GM12878 (cell line): ENCODE results near the gene TUBA1B. TPM values are rescaled to one million over a fixed set of nuclear protein-coding genes. Genes with fewer than 3 reads are reported as not detected.
A peak's percentile ranks its signal among the peaks of the same experiment; 100 is the strongest.

ENCODE experiments used
- ATF7 ChIP-seq: fragments of 450-650 bp; IDR thresholded peaks from 2 replicates; pipeline ENCODE4 v1.6.1; 2016; ENCODE audit warnings: low read depth, mild to moderate bottlenecking
- CREM ChIP-seq: IDR thresholded peaks from 2 replicates; pipeline ENCODE4 v1.6.1; 2014; ENCODE audit warnings: antibody characterized with exemption, low read depth
- CTCF ChIP-seq, 3 experiments: IDR thresholded peaks in 2 of 3; conservative IDR thresholded peaks in 1 of 3; 2 replicates each; pipeline ENCODE4 v1.5.1; 2011; ENCODE audit warnings: low read depth in 3 of 3, low read length in 3 of 3, mild to moderate bottlenecking in 3 of 3, control low read depth in 2 of 3, moderate library complexity in 2 of 3, inconsistent platforms in 1 of 3, mixed read lengths in 1 of 3; ENCODE audit not compliant: control insufficient read depth in 2 of 3, insufficient read depth in 1 of 3; ENCODE audit errors: extremely low read depth in 1 of 3
- EGR1 ChIP-seq, 2 experiments: IDR thresholded peaks; 1 replicate in 1 of 2; 2 replicates in 1 of 2; pipeline ENCODE4 v1.6.1; 2011 to 2012; ENCODE audit warnings: low read depth in 2 of 2, low read length in 2 of 2, borderline replicate concordance in 1 of 2, mild to moderate bottlenecking in 1 of 2, moderate library complexity in 1 of 2
- ELK1 ChIP-seq: IDR thresholded peaks from 2 replicates; pipeline ENCODE4 v1.6.1; 2012; ENCODE audit warnings: low read depth, low read length, improper control_type of control experiment
- FOS ChIP-seq: IDR thresholded peaks from 3 replicates; pipeline ENCODE4 v1.6.1; 2011; ENCODE audit warnings: borderline replicate concordance; ENCODE audit not compliant: insufficient read length; ENCODE audit errors: extremely low read depth
- GATAD2B ChIP-seq: fragments of 450-650 bp; conservative IDR thresholded peaks from 2 replicates; pipeline ENCODE4 v1.6.1; 2017; ENCODE audit warnings: low read depth, mild to moderate bottlenecking, moderate library complexity
- LARP7 ChIP-seq: fragments of 450-650 bp; IDR thresholded peaks from 2 replicates; pipeline ENCODE4 v1.6.1; 2017; ENCODE audit warnings: mild to moderate bottlenecking
- NFIC ChIP-seq: IDR thresholded peaks from 2 replicates; pipeline ENCODE4 v1.6.1; 2012; ENCODE audit warnings: low read depth, mild to moderate bottlenecking, inconsistent platforms, low read length, moderate library complexity
- PAX5 ChIP-seq: IDR thresholded peaks from 2 replicates; pipeline ENCODE4 v1.6.1; 2011; ENCODE audit warnings: low read depth, low read length, borderline replicate concordance
- PBX3 ChIP-seq: IDR thresholded peaks from 2 replicates; pipeline ENCODE4 v1.6.1; 2011; ENCODE audit warnings: mild to moderate bottlenecking, low read depth, low read length, moderate library complexity; ENCODE audit not compliant: insufficient replicate concordance
- PKNOX1 ChIP-seq: fragments of 450-650 bp; IDR thresholded peaks from 2 replicates; pipeline ENCODE4 v1.6.1; 2016; ENCODE audit warnings: mild to moderate bottlenecking
- POLR2AphosphoS5 ChIP-seq: IDR thresholded peaks from 2 replicates; pipeline ENCODE4 v1.6.1; 2011; ENCODE audit warnings: mild to moderate bottlenecking, low read length, inconsistent platforms
- SIX5 ChIP-seq: IDR thresholded peaks from 2 replicates; pipeline ENCODE4 v1.6.1; 2011; ENCODE audit warnings: mild to moderate bottlenecking, low read depth, low read length, moderate library complexity; ENCODE audit not compliant: severe bottlenecking
- SP1 ChIP-seq: IDR thresholded peaks from one replicate; pipeline ENCODE4 v1.6.1; 2011; ENCODE audit warnings: low read depth, low read length
- SPI1 ChIP-seq: IDR thresholded peaks from 2 replicates; pipeline ENCODE4 v1.6.1; 2011; ENCODE audit warnings: low read depth, mild to moderate bottlenecking, low read length, moderate library complexity, borderline replicate concordance; ENCODE audit not compliant: insufficient read depth
- SRF ChIP-seq, 2 experiments: IDR thresholded peaks; 2 replicates each; pipeline ENCODE4 v1.6.1; 2011; ENCODE audit warnings: low read depth in 2 of 2, low read length in 2 of 2, mild to moderate bottlenecking in 1 of 2, moderate library complexity in 1 of 2
- SUZ12 ChIP-seq: fragments of 200-600 bp; sonication (generic); IDR thresholded peaks from one replicate; pipeline ENCODE4 v1.6.1; 2018; ENCODE audit warnings: antibody characterized with exemption, mild to moderate bottlenecking; ENCODE audit not compliant: unreplicated experiment
- TAF1 ChIP-seq: IDR thresholded peaks from 2 replicates; pipeline ENCODE4 v1.6.1; 2011; ENCODE audit warnings: mild to moderate bottlenecking, low read depth, low read length, borderline replicate concordance
- USF1 ChIP-seq: IDR thresholded peaks from 2 replicates; pipeline ENCODE4 v1.6.1; 2011; ENCODE audit warnings: borderline replicate concordance, low read depth, mild to moderate bottlenecking, moderate library complexity, mixed read lengths, low read length; ENCODE audit not compliant: insufficient read depth; ENCODE audit errors: extremely low read length
- ZBED1 ChIP-seq: IDR thresholded peaks from 2 replicates; pipeline ENCODE4 v1.6.1; 2016; ENCODE audit warnings: borderline replicate concordance
- ZNF622 ChIP-seq: fragments of 450-650 bp; IDR thresholded peaks from 2 replicates; pipeline ENCODE4 v1.6.1; 2017; ENCODE audit warnings: mild to moderate bottlenecking, inconsistent platforms
- polyA plus RNA-seq, 11 experiments: library from polyadenylated mRNA; depleted of rRNA in 4 of 11; unstranded in 6 of 11; stranded (reverse) in 5 of 11; fragments of >200 nt; fragmentation: Nextera tagmentation in 4 of 11; fragmentation: Illumina TruSeq in 1 of 11; extraction: Ambion mirVana in 4 of 11; extraction: Trizol in 1 of 11; gene quantifications; 1 replicate in 1 of 11; 2 replicates in 10 of 11; pipeline versions ENCODE4 v1.2.1 to v1.2.3, GENCODE V29; 2011 to 2016; ENCODE audit warnings: inconsistent platforms in 2 of 11, missing spikeins in 2 of 11, low read depth in 1 of 11
- total RNA-seq, 4 experiments: library from RNA; depleted of rRNA in 3 of 4; stranded (reverse); fragments of >200 nt in 3 of 4; fragmentation: Illumina TruSeq in 1 of 4; extraction: Trizol in 1 of 4; gene quantifications; 2 replicates each; pipeline versions ENCODE4 v1.2.1 to v1.2.3, GENCODE V29; 2013 to 2021

Gene TUBA1B
- total and polyA plus RNA-seq, 10 of the 15 experiments (the other 5 are each of a cell fraction or from before 2014, with no cell fraction given) = 2,328 to 4,712 (median 3,552) TPM

GRCh38 chr12:49110464-49111155, 20.6 kb downstream of the TUBA1B start, which contains the start of gene LMBR1L (continued):
- peak; percentile 96 for TF ChIP-seq PBX3
- peak; percentile 61; the same call in 1 of the 2 replicates for TF ChIP-seq SPI1
- 0 out of 2 replicates have a peak, but pooled peaks have one; percentile 9 for TF ChIP-seq PAX5
- peak; percentile 98 for TF ChIP-seq PKNOX1
- peak; percentile 30; the same call in 1 of the 2 replicates for TF ChIP-seq ELK1
- peak; percentile 61 for TF ChIP-seq FOS
- TF ChIP-seq ZBED1 = no peak
- TF ChIP-seq LARP7 = no peak; the same call in 1 of the 2 replicates
- peak; percentile 33; the same call in 1 of the 2 replicates for TF ChIP-seq TAF1
- no peak for TF ChIP-seq EGR1 (IDR thresholded peaks at IDR 0.05; ENCODE audit: borderline replicate concordance in 1 of 2, low read depth in 2 of 2, low read length in 2 of 2)
- no peak for TF ChIP-seq ZNF622
- peak; percentile 36 to 60 (median 50); a peak in 5 of 6 replicates for TF ChIP-seq CTCF (IDR thresholded peaks at IDR 0.05 in 2 of 3, conservative IDR thresholded peaks at IDR 0.05 in 1 of 3; ENCODE audit: control insufficient read depth in 2 of 3, extremely low read depth in 1 of 3, insufficient read depth in 1 of 3, low read depth in 3 of 3, low read length in 3 of 3)
- TF ChIP-seq POLR2AphosphoS5 = peak; percentile 82
- peak; percentile 30 to 41; a peak in 1 of 4 replicates for TF ChIP-seq SRF (IDR thresholded peaks at IDR 0.05; ENCODE audit: low read depth in 2 of 2, low read length in 2 of 2)
- no peak for TF ChIP-seq SUZ12
- no peak for TF ChIP-seq USF1
- peak; percentile 83 for TF ChIP-seq CREM
- TF ChIP-seq GATAD2B = 0 out of 2 replicates have a peak, but pooled peaks have one; percentile 57
- no peak for TF ChIP-seq SIX5
- peak; percentile 97 for TF ChIP-seq SP1
- TF ChIP-seq ATF7 = peak; percentile 67
- TF ChIP-seq NFIC = no peak
